ENCODE data around the gene MAML2. TPM values are rescaled to one million over a fixed set of nuclear protein-coding genes. Genes with fewer than 3 reads are reported as not detected.
A peak's percentile ranks its signal among the peaks of the same experiment; 100 is the strongest.

Gene MAML2
- total and polyA plus RNA-seq, 2 of the 8 experiments (the other 6 are each of a cell fraction or from before 2014, with no cell fraction given): 3.8 to 6.6 TPM

- TF ChIP-seq HDAC6 (IDR thresholded peaks at IDR 0.05; ENCODE audit: low read depth, low read length) (no peak), TAF1 (IDR thresholded peaks at IDR 0.05; ENCODE audit: low read depth, low read length) (peak; percentile 75; the same call in 1 of the 2 replicates), YY1 (IDR thresholded peaks at IDR 0.05; ENCODE audit: low read depth, low read length) (no peak), POLR2A (IDR thresholded peaks at IDR 0.05; ENCODE audit: control extremely low read depth in 1 of 2, low read depth in 2 of 2, low read length in 2 of 2) (peak; percentile 60 to 85), TEAD4 (IDR thresholded peaks at IDR 0.05; ENCODE audit: low read depth, low read length) (0 out of 2 replicates have a peak, but pooled peaks have one; percentile 5), SRF (IDR thresholded peaks at IDR 0.05; ENCODE audit: low read depth, low read length) (peak; percentile 94), BRCA1 (IDR thresholded peaks at IDR 0.05; ENCODE audit: low read depth, low read length) (peak; percentile 49; the same call in 1 of the 2 replicates), JUND (IDR thresholded peaks at IDR 0.05; ENCODE audit: low read length) (no peak), POLR2AphosphoS5 (IDR thresholded peaks at IDR 0.05; ENCODE audit: low read depth, low read length) (peak; percentile 74), RAD21 (IDR thresholded peaks at IDR 0.05 in 1 of 2, conservative IDR thresholded peaks at IDR 0.05 in 1 of 2; ENCODE audit: low read depth in 2 of 2, low read length in 2 of 2) (no peak), MAX (IDR thresholded peaks at IDR 0.05) (peak; percentile 38; the same call in 1 of the 2 replicates), SP1 (IDR thresholded peaks at IDR 0.05; ENCODE audit: low read depth, low read length) (0 out of 2 replicates have a peak, but pooled peaks have one; percentile 24)
These were observed 99.9 kb downstream of the MAML2 start (continued) for GRCh38 chr11:96242971-96243647.
